ENCODE results near the gene DNAJC8. TPM values are rescaled to one million over a fixed set of nuclear protein-coding genes. Genes with fewer than 3 reads are reported as not detected.

Gene DNAJC8
- total and polyA plus RNA-seq, 2 of the 8 experiments (the other 6 are each of a cell fraction or from before 2014, with no cell fraction given), result 116 to 134 TPM

GRCh38 chr1:28256197-28256827 is 23.5 kb upstream of the DNAJC8 start (continued):
- TF ChIP-seq EP300 (IDR thresholded peaks at IDR 0.05; ENCODE audit: borderline replicate concordance in 1 of 2, low read depth in 2 of 2, low read length in 2 of 2) (no peak), ZNF274 (IDR thresholded peaks at IDR 0.05; ENCODE audit: borderline replicate concordance, extremely low read depth, low read length) (no peak), CREB1 (IDR thresholded peaks at IDR 0.05) (no peak), YY1 (IDR thresholded peaks at IDR 0.05; ENCODE audit: low read depth, low read length) (no peak), GABPA (IDR thresholded peaks at IDR 0.05; ENCODE audit: borderline replicate concordance, insufficient read depth, low read length) (no peak), MAX (IDR thresholded peaks at IDR 0.05) (no peak), SP2 (IDR thresholded peaks at IDR 0.05; ENCODE audit: low read length) (no peak)
